Naive thymus-derived CD4-positive, alpha-beta T cell (primary cell): Measurements from ENCODE around the gene ULK4. TPM values are rescaled to one million over a fixed set of nuclear protein-coding genes. Genes with fewer than 3 reads are reported as not detected.
"Not testable (repeated sequence)": the region's sequence is repeated elsewhere in the genome, so short reads cannot be mapped to it uniquely, and the experiment has no call there.

Experiments used
- ATAC-seq: fragments of 150-1000 bp; cut with Tn5 transposase; 2 replicates; pipeline ENCODE4 v1.10.0; 2021; ENCODE audit warnings: mild to moderate bottlenecking, moderate library complexity
- CTCF ChIA-PET: fragments of 350-600 bp; sonication (Branson Sonifier 250); formaldehyde crosslinking; loops from one replicate; lab custom pipeline; 2021; ENCODE audit warnings: antibody characterized with exemption; lab: Charles Lee
- POLR2A ChIA-PET: fragments of 350-600 bp; sonication (Branson Sonifier 250); formaldehyde crosslinking; loops from one replicate; lab custom pipeline; 2021; ENCODE audit warnings: antibody characterized with exemption, inconsistent platforms; lab: Charles Lee
- DNase-seq, 9 donors: peaks; one replicate each; pipeline versions ENCODE4 v3.0.0 to v3.0.0-alpha.2; 2020 to 2022; ENCODE audit warnings: mixed read lengths in 1 of 9
- H3K27ac ChIP-seq: one replicate; pipeline ENCODE4 v1.7.0; 2013; ENCODE audit warnings: mild to moderate bottlenecking, low read depth, low read length, moderate library complexity
- H3K27me3 ChIP-seq, 2 donors: one replicate each; pipeline ENCODE4 v1.7.0; 2013; ENCODE audit warnings: low read length in 2 of 2, mild to moderate bottlenecking in 2 of 2, moderate library complexity in 2 of 2; ENCODE audit not compliant: control insufficient read depth in 2 of 2, insufficient read depth in 2 of 2
- H3K36me3 ChIP-seq, 3 experiments: 1 replicate in 2 of 3; 2 replicates in 1 of 3; pipeline ENCODE4 v1.7.0; 2013; ENCODE audit warnings: low read length in 3 of 3, mild to moderate bottlenecking in 3 of 3, moderate library complexity in 1 of 3; ENCODE audit not compliant: insufficient read depth in 3 of 3, control insufficient read depth in 2 of 3
- H3K4me1 ChIP-seq, 2 donors: one replicate each; pipeline ENCODE4 v1.7.0; 2013; ENCODE audit warnings: low read length in 2 of 2, mild to moderate bottlenecking in 2 of 2, moderate library complexity in 1 of 2; ENCODE audit not compliant: control insufficient read depth in 2 of 2, insufficient read depth in 2 of 2
- H3K4me3 ChIP-seq: 2 replicates; pipeline ENCODE4 v1.7.0; 2013; ENCODE audit warnings: mild to moderate bottlenecking, low read length
- H3K9me3 ChIP-seq, 3 experiments: 1 replicate in 2 of 3; 2 replicates in 1 of 3; pipeline ENCODE4 v1.7.0; 2013; ENCODE audit warnings: low read length in 3 of 3; ENCODE audit not compliant: control insufficient read depth in 2 of 3
- H3K27ac Mint-ChIP-seq, 9 donors: one replicate each; pipeline ENCODE4 v1.8.0; 2020 to 2022; ENCODE audit warnings: mixed read lengths in 9 of 9, mild to moderate bottlenecking in 8 of 9, moderate library complexity in 5 of 9, inconsistent platforms in 2 of 9
- H3K27me3 Mint-ChIP-seq, 5 donors: one replicate each; pipeline ENCODE4 v1.8.0; 2021 to 2022; ENCODE audit warnings: mixed read lengths in 5 of 5, mild to moderate bottlenecking in 1 of 5
- H3K36me3 Mint-ChIP-seq, 5 donors: one replicate each; pipeline ENCODE4 v1.8.0; 2020 to 2022; ENCODE audit warnings: mixed read lengths in 5 of 5, mild to moderate bottlenecking in 3 of 5, inconsistent platforms in 1 of 5
- H3K4me1 Mint-ChIP-seq, 7 donors: one replicate each; pipeline ENCODE4 v1.8.0; 2020 to 2022; ENCODE audit warnings: mixed read lengths in 7 of 7, mild to moderate bottlenecking in 3 of 7, inconsistent platforms in 1 of 7
- H3K4me3 Mint-ChIP-seq, 10 donors: one replicate each; pipeline ENCODE4 v1.8.0; 2020 to 2022; ENCODE audit warnings: mild to moderate bottlenecking in 10 of 10, mixed read lengths in 10 of 10, moderate library complexity in 6 of 10, inconsistent platforms in 2 of 10
- H3K9me3 Mint-ChIP-seq, 11 donors: one replicate each; pipeline ENCODE4 v1.8.0; 2020 to 2022; ENCODE audit warnings: mixed read lengths in 11 of 11, mild to moderate bottlenecking in 4 of 11, inconsistent platforms in 1 of 11, moderate library complexity in 1 of 11
- intact Hi-C, 2 donors: fragments of 100-400 bp; cut with micrococcal nuclease; formaldehyde crosslinking; loops; one replicate each; pipeline ENCODE4 v1.15.1; 2023
- polyA plus RNA-seq, 2 donors: library from polyadenylated mRNA; unstranded; fragments of 300-500 nt; fragmentation: Illumina TruSeq; gene quantifications; one replicate each; pipeline ENCODE4 v1.2.3, GENCODE V29; 2021
- total RNA-seq, 6 experiments: library from RNA in 5 of 6; stranded (reverse) in 5 of 6; gene quantifications; 1 replicate in 5 of 6; 2 replicates in 1 of 6; pipeline ENCODE4 v1.2.3 and lab custom pipeline; 2021 to 2026

Gene ULK4
- total and polyA plus RNA-seq, 7 experiments from 2014 or later, result 6.6 to 22.3 (median 18.9) TPM

GRCh38 chr3:41847679-41848078 lies 114.2 kb downstream of the ULK4 start:
- H3K4me1 ChIP-seq, result no peaks in the 10 kb centered on the region
- Mint-ChIP-seq H3K9me3 (peaks cover 0 to 14% (median 6%) of the 10 kb centered on the region in 11 donors), H3K27ac (no peak overlapping the region), H3K4me3 (no peak overlapping the region), H3K36me3 (peaks cover 2 to 33% (median 22%) of the 10 kb centered on the region in 5 donors), H3K4me1 (peaks cover 0 to 9% (median 1%) of the 10 kb centered on the region in 7 donors), H3K27me3 (no peaks in the 10 kb centered on the region)
- ATAC-seq (no peak), DNase-seq (no peak)
- no peak overlapping the region for H3K4me3 ChIP-seq
- H3K27me3 ChIP-seq, result no peaks in the 10 kb centered on the region
- ChIA-PET POLR2A (no interaction called here), CTCF (no interaction called here)
- H3K36me3 ChIP-seq, result no peaks in the 10 kb centered on the region
- intact Hi-C loops, result no loop called here
- no peak overlapping the region for H3K27ac ChIP-seq
- no peaks in the 10 kb centered on the region for H3K9me3 ChIP-seq

GRCh38 chr3:41846850-41847249 lies 115.1 kb downstream of the ULK4 start:
- ChIA-PET POLR2A (no interaction called here), CTCF (no interaction called here)
- no peaks in the 10 kb centered on the region for H3K36me3 ChIP-seq
- H3K36me3 Mint-ChIP-seq, result peaks cover 8 to 35% (median 25%) of the 10 kb centered on the region in 5 donors
- H3K4me3 Mint-ChIP-seq, result no peak overlapping the region
- H3K9me3 ChIP-seq, result no peaks in the 10 kb centered on the region
- DNase-seq, result no peak
- H3K27me3 Mint-ChIP-seq, result no peaks in the 10 kb centered on the region
- H3K27me3 ChIP-seq, result no peaks in the 10 kb centered on the region
- no peaks in the 10 kb centered on the region for H3K4me1 ChIP-seq
- no peak overlapping the region for H3K27ac ChIP-seq
- no peak overlapping the region for H3K27ac Mint-ChIP-seq
- intact Hi-C loops, result no loop called here
- peaks cover 0 to 23% (median 14%) of the 10 kb centered on the region in 11 donors for H3K9me3 Mint-ChIP-seq
- ATAC-seq, result no peak
- H3K4me3 ChIP-seq, result no peak overlapping the region
- H3K4me1 Mint-ChIP-seq, result peaks cover 0 to 9% (median 1%) of the 10 kb centered on the region in 7 donors

- no peaks in the 10 kb centered on the region for H3K27me3 Mint-ChIP-seq
- intact Hi-C loops, result no loop called here
- peaks cover 0 to 9% (median 1%) of the 10 kb centered on the region in 7 donors for H3K4me1 Mint-ChIP-seq
- H3K27ac Mint-ChIP-seq, result no peak overlapping the region
- H3K9me3 ChIP-seq, result no peaks in the 10 kb centered on the region
- CTCF ChIA-PET, result no interaction called here
- H3K4me3 ChIP-seq, result no peak overlapping the region
- no peaks in the 10 kb centered on the region for H3K4me1 ChIP-seq
- no peak for ATAC-seq
- H3K36me3 ChIP-seq, result no peaks in the 10 kb centered on the region
- peaks cover 9 to 31% (median 24%) of the 10 kb centered on the region in 5 donors for H3K36me3 Mint-ChIP-seq
- no peak for DNase-seq
- H3K27me3 ChIP-seq, result no peaks in the 10 kb centered on the region
- H3K4me3 Mint-ChIP-seq, result no peak overlapping the region
- POLR2A ChIA-PET, result no interaction called here
- no peak overlapping the region for H3K27ac ChIP-seq
- peaks cover 0 to 27% (median 15%) of the 10 kb centered on the region in 11 donors for H3K9me3 Mint-ChIP-seq
Observed at GRCh38 chr3:41845826-41846225, 116.1 kb downstream of the ULK4 start.

GRCh38 chr3:41844256-41844655 lies 117.6 kb downstream of the ULK4 start:
- H3K27ac ChIP-seq, H3K4me3 ChIP-seq, H3K36me3 ChIP-seq, CTCF ChIA-PET, DNase-seq, H3K27me3 ChIP-seq, H3K4me1 ChIP-seq, H3K4me1 Mint-ChIP-seq, POLR2A ChIA-PET, H3K27me3 Mint-ChIP-seq, ATAC-seq, H3K4me3 Mint-ChIP-seq, H3K9me3 ChIP-seq, intact Hi-C loops, H3K27ac Mint-ChIP-seq: not testable (repeated sequence)
- H3K36me3 Mint-ChIP-seq, result peaks cover 9 to 36% (median 27%) of the 10 kb centered on the region in 5 donors
- peaks cover 0 to 35% (median 13%) of the 10 kb centered on the region in 11 donors for H3K9me3 Mint-ChIP-seq

- H3K27ac Mint-ChIP-seq, H3K4me1 ChIP-seq, intact Hi-C loops, POLR2A ChIA-PET, H3K27me3 Mint-ChIP-seq, H3K27ac ChIP-seq, H3K27me3 ChIP-seq, H3K4me3 ChIP-seq, DNase-seq, H3K9me3 ChIP-seq, H3K4me3 Mint-ChIP-seq, H3K36me3 ChIP-seq, CTCF ChIA-PET, ATAC-seq: not testable (repeated sequence)
- peaks cover 9 to 49% (median 37%) of the 10 kb centered on the region in 5 donors for H3K36me3 Mint-ChIP-seq
- peaks cover 0 to 35% (median 12%) of the 10 kb centered on the region in 11 donors for H3K9me3 Mint-ChIP-seq
- H3K4me1 Mint-ChIP-seq, result peaks cover 0 to 11% (median 0%) of the 10 kb centered on the region in 7 donors
Observed at GRCh38 chr3:41840936-41841668, 120.8 kb downstream of the ULK4 start.

GRCh38 chr3:41836360-41837134 lies 125.4 kb downstream of the ULK4 start:
- H3K9me3 Mint-ChIP-seq, result peaks cover 0 to 34% (median 5%) of the 10 kb centered on the region in 11 donors
- intact Hi-C loops, result no loop called here
- no peak overlapping the region for H3K27ac Mint-ChIP-seq
- peaks cover 0 to 11% (median 0%) of the 10 kb centered on the region in 7 donors for H3K4me1 Mint-ChIP-seq
- no peaks in the 10 kb centered on the region for H3K27me3 Mint-ChIP-seq
- H3K4me1 ChIP-seq, result no peaks in the 10 kb centered on the region
- H3K27ac ChIP-seq, result no peak overlapping the region
- no peaks in the 10 kb centered on the region for H3K27me3 ChIP-seq
- ATAC-seq, result no peak
- H3K9me3 ChIP-seq, result no peaks in the 10 kb centered on the region
- H3K4me3 ChIP-seq, result no peak overlapping the region
- peaks cover 1 to 59% (median 53%) of the 10 kb centered on the region in 5 donors for H3K36me3 Mint-ChIP-seq
- no peak overlapping the region for H3K4me3 Mint-ChIP-seq
- peaks cover 0 to 3% (median 0%) of the 10 kb centered on the region in 3 experiments for H3K36me3 ChIP-seq
- CTCF ChIA-PET, result no interaction called here
- POLR2A ChIA-PET, result no interaction called here
- no peak for DNase-seq
